Adrenal gland (tissue), 12 donors: ENCODE results near the gene HMX2. TPM values are rescaled to one million over a fixed set of nuclear protein-coding genes. Genes with fewer than 3 reads are reported as not detected.

Experiments used
- DNase-seq, 7 donors: peaks; one replicate each; pipeline ENCODE4 v3.0.0-alpha.2; 2019 to 2020
- H3K27ac ChIP-seq, 5 donors: fragments of 200-600 bp; sonication (generic) in 4 of 5; 1 replicate in 3 of 5; 2 replicates in 2 of 5; pipeline versions ENCODE4 v1.5.1 to v1.8.0; 2016 to 2020; ENCODE audit warnings: mild to moderate bottlenecking in 1 of 5
- H3K27me3 ChIP-seq: fragments of 200-600 bp; 2 replicates; pipeline ENCODE4 v1.8.0; 2021
- H3K36me3 ChIP-seq, 2 donors: fragments of 200-600 bp; replicated peaks in 1 of 2; 1 replicate in 1 of 2; 2 replicates in 1 of 2; pipeline versions ENCODE4 v1.5.1 to v1.8.0; 2018 to 2022
- H3K4me1 ChIP-seq, 2 donors: fragments of 200-600 bp; replicated peaks in 1 of 2; 1 replicate in 1 of 2; 2 replicates in 1 of 2; pipeline versions ENCODE4 v1.5.1 to v1.8.0; 2018 to 2021
- H3K4me3 ChIP-seq, 4 donors: fragments of 200-600 bp; sonication (generic) in 3 of 4; one replicate each; pipeline ENCODE4 v1.5.1; 2016 to 2018
- H3K9me3 ChIP-seq, 3 donors: fragments of 200-600 bp; sonication (generic) in 1 of 3; replicated peaks in 1 of 3; 1 replicate in 2 of 3; 2 replicates in 1 of 3; pipeline versions ENCODE4 v1.5.1 to v1.8.0; 2016 to 2021
- POLR2A ChIP-seq, 2 donors: fragments of 450-650 bp; IDR thresholded peaks; one replicate each; pipeline ENCODE4 v1.6.1; 2017; ENCODE audit warnings: antibody characterized with exemption in 2 of 2, mild to moderate bottlenecking in 2 of 2, moderate library complexity in 1 of 2
- WGBS, 4 donors: extraction: QIAGEN DNeasy Blood & Tissue Kit in 2 of 4; methylation state at CpG; one replicate each; pipeline versions ENCODE4 v1.1.5 to v1.1.7; 2013 to 2017; 5-methylcytosine and 5-hydroxymethylcytosine counted together
- intact Hi-C, 2 donors: fragments of 100-400 bp; cut with DNase I; formaldehyde crosslinking; loops; one replicate each; pipeline versions ENCODE4 v1.14.1 to v1.15.0; 2022 to 2023
- polyA plus RNA-seq, 3 donors: library from polyadenylated mRNA; stranded (reverse); fragments of 200-250 nt in 2 of 3; fragments of 350-450 nt in 1 of 3; fragmentation: Illumina TruSeq in 1 of 3; extraction: RNeasy Lipid Tissue Mini Kit (QIAGEN cat#74804) in 1 of 3; gene quantifications; one replicate each; pipeline ENCODE4 v1.2.3, GENCODE V29; 2013 to 2014
- total RNA-seq, 9 donors: library from RNA; depleted of rRNA in 4 of 9; stranded (reverse); fragments of >200 nt in 4 of 9; fragments of 120-200 nt in 1 of 9; fragmentation: NEBNext Ultra II Directional in 1 of 9; extraction: Animal tissue kit (Norgen Biotek cat#: 25700) in 1 of 9; gene quantifications; one replicate each; pipeline versions ENCODE4 v1.1.0 to v1.2.4, GENCODE V29; 2013 to 2023
- TF ChIP-seq, protein P1 (sequence below), 6 experiments: fragments of 450-650 bp in 4 of 6; fragments of 200-600 bp in 2 of 6; sonication (generic) in 1 of 6; IDR thresholded peaks; 1 replicate in 5 of 6; 2 replicates in 1 of 6; pipeline versions ENCODE4 v1.5.1 to v1.8.0; 2016 to 2021; ENCODE audit warnings: antibody characterized with exemption in 6 of 6, mild to moderate bottlenecking in 2 of 6, moderate library complexity in 1 of 6
- donor health status: healthy with polysubstance abuse.
- donor health status: Bipolar disorder and iron deficiency.
- donor health status: DM: yes; HTN: yes; CAD: no.
- donor health status: DM: no; HTN: no; CAD: no.
- donor health status: DM: no; HTN: no; CAD: no.
- donor health status: DM: yes; HTN: yes; CAD: no.

Gene HMX2
- total and polyA plus RNA-seq, 12 donors, result not detected

DNA sequence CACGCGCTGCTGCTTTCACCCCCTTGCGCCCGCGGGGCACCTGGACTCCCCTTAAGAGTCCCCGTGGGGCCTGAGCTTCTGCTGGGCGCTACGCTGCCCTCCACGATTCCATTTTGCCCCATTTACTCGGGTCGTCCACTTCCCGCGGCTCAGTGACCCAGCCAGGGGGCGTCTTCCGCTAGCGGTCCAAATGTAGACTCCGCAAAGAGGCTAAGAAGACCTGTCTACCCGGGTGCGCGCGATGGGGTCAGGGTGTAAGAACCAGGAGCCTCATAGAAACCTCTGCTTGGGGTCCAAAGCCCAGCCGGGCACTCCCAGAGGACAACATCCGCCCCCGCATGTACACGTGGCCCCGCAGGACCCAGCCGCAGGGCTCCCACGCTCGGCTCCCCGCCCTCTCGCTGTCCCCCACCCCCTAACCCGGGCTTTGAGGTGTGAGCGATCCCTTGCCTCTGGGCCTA lies 5.2 kb upstream of the HMX2 start:
- H3K27me3 ChIP-seq, result peaks cover 98% of the 10 kb centered on the region

GRCh38 chr10:123143162-123143824 lies 4.6 kb upstream of the HMX2 start:
- no peak for DNase-seq
- peaks cover 98% of the 10 kb centered on the region for H3K27me3 ChIP-seq

More for the DNA sequence above, 5.2 kb upstream of the HMX2 start:
- Histone ChIP-seq H3K27ac (no peak overlapping the region), H3K9me3 (no peaks in the 10 kb centered on the region), H3K4me1 (peaks cover under 1 to 11% of the 10 kb centered on the region in 2 donors), H3K4me3 (no peak overlapping the region), H3K36me3 (no peaks in the 10 kb centered on the region)
- DNase-seq, result no peak
- 4 to 8% (median 6%) methylated on average over 3 to 33 of the region's 33 CpGs for WGBS, 4 donors
- intact Hi-C loops, result no loop called here
- TF ChIP-seq, protein P1, sequence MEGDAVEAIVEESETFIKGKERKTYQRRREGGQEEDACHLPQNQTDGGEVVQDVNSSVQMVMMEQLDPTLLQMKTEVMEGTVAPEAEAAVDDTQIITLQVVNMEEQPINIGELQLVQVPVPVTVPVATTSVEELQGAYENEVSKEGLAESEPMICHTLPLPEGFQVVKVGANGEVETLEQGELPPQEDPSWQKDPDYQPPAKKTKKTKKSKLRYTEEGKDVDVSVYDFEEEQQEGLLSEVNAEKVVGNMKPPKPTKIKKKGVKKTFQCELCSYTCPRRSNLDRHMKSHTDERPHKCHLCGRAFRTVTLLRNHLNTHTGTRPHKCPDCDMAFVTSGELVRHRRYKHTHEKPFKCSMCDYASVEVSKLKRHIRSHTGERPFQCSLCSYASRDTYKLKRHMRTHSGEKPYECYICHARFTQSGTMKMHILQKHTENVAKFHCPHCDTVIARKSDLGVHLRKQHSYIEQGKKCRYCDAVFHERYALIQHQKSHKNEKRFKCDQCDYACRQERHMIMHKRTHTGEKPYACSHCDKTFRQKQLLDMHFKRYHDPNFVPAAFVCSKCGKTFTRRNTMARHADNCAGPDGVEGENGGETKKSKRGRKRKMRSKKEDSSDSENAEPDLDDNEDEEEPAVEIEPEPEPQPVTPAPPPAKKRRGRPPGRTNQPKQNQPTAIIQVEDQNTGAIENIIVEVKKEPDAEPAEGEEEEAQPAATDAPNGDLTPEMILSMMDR (IDR thresholded peaks at IDR 0.05), result no peak
- TF ChIP-seq POLR2A (IDR thresholded peaks at IDR 0.05), result no peak

GRCh38 chr10:123143825-123144168 lies 4.1 kb upstream of the HMX2 start:
- Histone ChIP-seq H3K9me3 (no peaks in the 10 kb centered on the region), H3K4me3 (no peak overlapping the region), H3K4me1 (peaks cover 0 to 15% of the 10 kb centered on the region in 2 donors), H3K27me3 (peaks cover 98% of the 10 kb centered on the region), H3K36me3 (no peaks in the 10 kb centered on the region), H3K27ac (no peak overlapping the region)
- 16 to 25% (median 22%) methylated on average over 10 of the region's 10 CpGs for WGBS, 4 donors
- DNase-seq, result no peak
- intact Hi-C loops, result no loop called here
- TF ChIP-seq, protein P1 (IDR thresholded peaks at IDR 0.05), result no peak
- TF ChIP-seq POLR2A (IDR thresholded peaks at IDR 0.05), result no peak

More at GRCh38 chr10:123143162-123143824, 4.6 kb upstream of the HMX2 start:
- H3K27ac ChIP-seq, result no peak overlapping the region
- H3K4me3 ChIP-seq, result no peak overlapping the region
- TF ChIP-seq POLR2A (IDR thresholded peaks at IDR 0.05), result no peak
- TF ChIP-seq, protein P1 (IDR thresholded peaks at IDR 0.05), result no peak
- WGBS, 4 donors, result 7 to 10% (median 8%) methylated on average over 23 to 33 of the region's 33 CpGs
- peaks cover 0 to 13% of the 10 kb centered on the region in 2 donors for H3K4me1 ChIP-seq
- no peaks in the 10 kb centered on the region for H3K9me3 ChIP-seq
- intact Hi-C loops, result no loop called here
- no peaks in the 10 kb centered on the region for H3K36me3 ChIP-seq

GRCh38 chr10:123144697-123145541 lies 3.0 kb upstream of the HMX2 start:
- Histone ChIP-seq H3K4me3 (no peak overlapping the region), H3K9me3 (no peaks in the 10 kb centered on the region), H3K27ac (no peak overlapping the region), H3K36me3 (no peaks in the 10 kb centered on the region), H3K27me3 (peaks cover 98% of the 10 kb centered on the region), H3K4me1 (peaks cover 5 to 21% of the 10 kb centered on the region in 2 donors)
- TF ChIP-seq, protein P1 (IDR thresholded peaks at IDR 0.05), result no peak
- intact Hi-C loops, result no loop called here
- no peak for DNase-seq
- 4 to 9% (median 6%) methylated on average over 25 to 29 of the region's 29 CpGs for WGBS, 4 donors
